HG03575 (cell line): ENCODE results near the gene MAPT.

ENCODE experiments used
- ATAC-seq: cut with Tn5 transposase; IDR thresholded peaks from one replicate; pipeline ENCODE4 v1.9.1; 2021; ENCODE audit not compliant: unreplicated experiment, insufficient number of reproducible peaks, low FRiP score; ENCODE audit errors: extremely low read depth

MAPT gene

GRCh38 chr17:46046957-46047356, 152.6 kb downstream of the MAPT start:
- ATAC-seq = no peak

DNA sequence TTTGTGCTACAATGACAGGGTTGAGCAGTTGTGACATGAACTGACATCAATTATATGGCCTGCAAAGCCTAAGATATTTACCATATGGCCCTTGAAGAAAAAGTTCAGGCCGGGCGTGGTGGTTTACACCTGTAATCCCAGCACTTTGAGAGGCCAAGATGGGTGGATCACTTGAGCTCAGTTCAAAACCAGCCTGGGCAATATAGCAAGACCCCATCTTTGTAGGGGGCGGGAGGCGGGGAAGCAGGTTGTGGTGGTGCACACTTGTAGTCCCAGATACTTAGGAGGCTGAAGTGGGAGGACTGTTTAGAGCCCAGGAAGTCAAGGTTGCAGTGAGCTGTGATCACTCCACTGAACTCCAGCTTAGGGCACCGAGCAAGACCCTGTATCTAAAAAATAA, 153.0 kb downstream of the MAPT start:
- ATAC-seq = no peak

DNA sequence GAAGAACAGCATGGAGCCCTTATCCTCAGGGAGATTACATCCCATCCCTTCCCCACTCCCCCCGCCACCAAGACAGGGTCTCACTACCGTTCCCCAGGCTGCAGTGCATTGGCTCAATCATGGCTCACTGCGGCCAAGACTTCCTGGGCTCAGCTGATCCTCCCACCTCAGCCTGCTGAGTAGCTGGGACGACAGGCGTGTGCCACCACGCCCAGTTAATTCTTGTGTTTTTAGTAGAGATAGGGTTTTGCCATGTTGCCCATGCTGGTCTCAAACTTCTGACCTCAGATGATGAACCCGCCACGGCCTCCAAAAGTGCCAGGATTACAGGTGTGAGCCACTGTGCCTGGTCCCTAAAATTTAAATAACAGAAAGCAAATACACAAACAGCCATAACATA, 153.5 kb downstream of the MAPT start:
- ATAC-seq = no peak

- no peak for ATAC-seq
Measured at GRCh38 chr17:46049656-46050055, 155.3 kb downstream of the MAPT start.

GRCh38 chr17:46053911-46054534, 159.7 kb downstream of the MAPT start:
- ATAC-seq = no peak

DNA sequence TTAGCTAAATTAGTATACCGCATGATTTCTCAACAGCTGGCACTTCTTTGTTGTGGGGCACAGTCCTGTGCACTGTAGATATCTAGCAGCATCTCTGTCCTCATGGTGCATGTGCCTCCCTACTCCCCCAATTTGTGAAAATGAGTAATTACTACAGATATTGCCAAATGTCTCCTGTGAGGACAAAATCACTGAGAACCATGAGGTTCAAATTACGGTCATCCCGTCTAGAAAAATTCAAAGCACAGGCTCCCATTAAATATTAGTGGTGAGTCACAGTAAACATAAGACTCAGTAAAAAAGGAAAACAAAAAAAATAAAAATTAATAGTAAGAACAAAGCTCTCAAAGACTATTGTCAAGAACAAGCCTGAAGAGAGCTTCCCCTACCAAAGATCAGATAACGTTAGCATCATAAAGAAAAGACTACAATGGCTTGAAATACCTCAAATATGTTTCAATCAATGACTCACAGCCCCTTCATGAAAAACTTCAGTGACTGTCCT, 162.5 kb downstream of the MAPT start:
- no peak for ATAC-seq

DNA sequence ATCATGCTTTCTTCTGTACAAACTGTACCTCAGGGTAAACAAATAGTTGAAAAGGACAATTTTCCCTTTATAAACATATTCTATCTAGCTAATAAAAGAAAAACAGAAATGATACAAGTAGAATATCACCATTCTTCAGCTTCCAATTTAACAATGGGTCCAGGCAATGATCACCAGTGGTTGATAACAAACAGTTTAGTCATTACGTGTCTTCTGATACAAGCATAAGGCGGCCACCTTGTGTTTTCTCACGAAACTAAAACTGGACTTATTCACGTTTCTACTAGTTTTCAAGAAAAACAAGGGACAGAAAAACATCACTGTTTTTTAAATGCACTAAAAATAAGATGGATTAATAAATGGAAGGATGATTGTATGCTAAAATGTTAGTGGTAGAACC, 163.0 kb downstream of the MAPT start:
- ATAC-seq = no peak

DNA sequence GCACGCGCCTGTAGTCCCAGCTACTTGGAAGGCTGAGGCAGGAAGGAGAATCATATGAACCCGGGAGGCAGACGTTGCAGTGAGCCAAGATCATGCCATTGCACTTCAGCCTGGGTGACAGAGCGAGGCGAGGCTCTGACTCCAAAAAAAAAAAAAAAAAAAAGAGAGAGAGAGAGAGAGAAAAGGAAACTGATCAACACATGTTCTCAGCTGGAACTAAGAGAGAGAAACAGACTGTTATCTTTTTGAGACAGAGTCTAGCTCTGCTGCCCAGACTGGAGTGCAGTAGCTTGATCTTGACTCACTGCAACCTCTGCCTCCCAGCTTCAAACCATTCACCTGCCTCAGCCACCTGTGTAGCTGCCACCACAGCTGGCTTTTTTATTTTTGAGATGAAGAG, 165.1 kb downstream of the MAPT start:
- ATAC-seq = no peak

DNA sequence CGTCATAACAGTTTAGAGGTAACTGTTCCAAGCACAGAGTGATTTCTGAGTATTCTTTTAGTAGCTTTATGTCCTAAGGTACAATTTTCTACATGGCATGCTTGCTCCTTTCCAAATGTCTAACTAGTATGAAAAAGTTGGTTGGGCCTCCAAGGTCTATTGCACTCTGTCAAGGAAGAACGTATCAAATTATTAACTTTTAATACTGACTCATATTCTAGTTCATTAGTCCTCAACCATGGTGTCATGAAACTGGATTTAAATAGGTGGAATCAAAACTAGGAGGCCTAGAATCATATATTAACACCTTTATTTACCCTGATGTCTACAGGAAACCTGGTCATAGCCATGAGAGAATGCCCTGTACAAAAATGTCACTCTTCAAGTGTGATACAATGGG, 166.1 kb downstream of the MAPT start:
- no peak for ATAC-seq

DNA sequence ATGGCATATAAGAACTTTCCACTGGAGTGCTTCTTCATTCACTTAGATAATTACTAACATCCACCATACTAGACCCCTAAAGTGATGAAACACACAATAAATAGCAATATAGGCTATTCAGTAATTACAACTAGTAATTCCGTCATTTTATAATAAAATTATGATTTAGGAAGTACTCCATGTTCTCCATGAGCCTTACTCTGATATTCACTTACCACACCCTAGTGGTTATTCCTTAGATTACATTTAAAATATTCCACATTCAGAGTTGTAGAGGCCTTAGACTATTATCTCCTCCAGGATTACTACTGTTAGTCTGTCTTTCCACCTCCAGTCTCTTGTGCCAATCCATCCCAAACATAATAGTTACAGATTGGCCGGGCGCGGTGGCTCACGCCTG, 167.1 kb downstream of the MAPT start:
- no peak for ATAC-seq

DNA sequence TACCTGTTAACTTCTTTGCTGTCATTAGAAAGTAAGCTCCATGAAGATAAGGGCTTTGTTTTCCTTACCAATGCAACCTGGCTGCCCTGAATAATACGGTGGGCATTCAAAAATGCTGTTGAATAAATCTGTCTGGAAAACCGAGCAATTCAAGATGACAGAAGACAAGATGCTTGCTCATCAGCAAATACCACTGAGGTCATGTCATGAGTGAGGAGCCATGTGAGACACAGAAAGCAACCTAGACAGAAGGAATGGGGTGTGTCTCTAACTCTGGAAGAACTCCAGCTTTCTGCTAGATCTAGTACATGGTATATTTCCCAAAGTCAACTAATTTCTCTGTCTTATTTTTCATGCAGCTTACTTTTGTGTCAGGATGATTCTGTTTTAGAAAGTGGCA, 168.9 kb downstream of the MAPT start:
- no peak for ATAC-seq

DNA sequence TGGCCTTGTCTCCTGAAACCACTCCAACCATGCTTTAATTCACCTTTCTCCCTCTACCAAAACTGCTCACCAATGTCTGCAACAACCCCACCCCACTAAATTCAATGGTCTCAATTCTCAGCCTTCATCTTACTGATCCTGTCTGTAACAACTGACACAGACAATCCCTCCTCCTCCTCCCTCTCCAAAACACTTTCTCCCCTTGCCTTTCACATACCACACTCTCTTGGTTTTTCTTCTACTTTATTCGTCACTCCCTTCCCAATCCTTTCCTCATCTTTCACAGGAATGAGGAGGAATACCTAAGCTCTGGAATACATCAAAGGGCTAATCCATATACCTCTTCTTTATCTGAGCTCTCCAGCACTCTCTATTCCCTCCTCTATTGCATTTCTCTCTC, 170.1 kb downstream of the MAPT start:
- no peak for ATAC-seq

- ATAC-seq = no peak
Measured at GRCh38 chr17:46071796-46072195, 177.4 kb downstream of the MAPT start.

DNA sequence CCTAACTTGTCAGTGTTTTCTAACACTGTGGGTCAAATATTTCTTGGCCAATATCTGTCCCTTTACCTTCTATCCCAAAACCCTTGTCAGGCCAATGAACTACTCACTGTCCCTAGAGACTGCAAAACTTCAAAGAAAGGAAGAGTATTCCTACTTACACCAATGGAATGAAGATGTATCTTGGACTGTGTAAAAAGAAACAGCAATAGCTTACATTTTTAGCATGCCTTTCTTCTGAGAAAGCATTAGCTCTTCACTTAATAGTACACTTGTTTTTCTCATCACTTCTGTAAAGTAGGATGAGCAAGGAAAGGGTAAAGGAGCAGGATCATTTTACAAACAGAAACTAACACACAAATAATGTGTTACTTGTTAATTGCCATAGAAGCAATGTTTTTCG, 178.6 kb downstream of the MAPT start:
- no peak for ATAC-seq

DNA sequence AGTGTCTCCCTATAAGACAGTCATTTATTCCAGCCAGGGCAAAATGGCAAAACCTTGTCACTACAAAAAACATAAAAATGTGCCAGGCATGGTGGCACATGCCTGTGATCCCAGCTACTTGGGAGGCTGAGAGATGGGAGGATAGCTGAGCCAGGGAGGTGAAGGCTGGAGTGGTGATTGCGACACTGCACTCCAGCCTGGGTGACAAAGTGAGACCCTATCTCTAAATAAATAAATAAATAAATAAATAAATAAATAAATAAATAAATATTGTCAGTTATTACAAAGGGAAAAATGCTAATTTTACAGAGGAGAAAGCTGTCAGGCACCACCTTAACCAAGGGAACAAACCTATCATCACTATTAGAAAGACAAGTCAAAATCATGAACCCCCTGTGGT, 180.2 kb downstream of the MAPT start:
- no peak for ATAC-seq
